OCI-LY7 (cell line): ENCODE measurements around the gene POTEM.
"Not testable (repeated sequence)": the region's sequence is repeated elsewhere in the genome, so short reads cannot be mapped to it uniquely, and the experiment has no call there.

ENCODE experiments used
- CTCF ChIP-seq: fragments of 200-600 bp; sonication (generic); conservative IDR thresholded peaks from 2 replicates; pipeline ENCODE4 v1.5.1; 2014; ENCODE audit warnings: mild to moderate bottlenecking, antibody characterized with exemption, low read length, moderate library complexity, mixed read lengths
- EZH2phosphoT487 ChIP-seq: fragments of 200-600 bp; sonication (generic); IDR thresholded peaks from 2 replicates; pipeline ENCODE4 v1.6.1; 2018; ENCODE audit warnings: low read depth, borderline replicate concordance, mild to moderate bottlenecking, mixed run types, antibody characterized with exemption, low read length, moderate library complexity, mixed read lengths

GRCh38 chr14:19038785-19039184 lies 71.6 kb downstream of the POTEM start:
- TF ChIP-seq CTCF, EZH2phosphoT487: not testable (repeated sequence)
